ENCODE results near the gene SLC2A11. TPM values are rescaled to one million over a fixed set of nuclear protein-coding genes. Genes with fewer than 3 reads are reported as not detected.

Gene SLC2A11
- total RNA-seq, 2 experiments from 2014 or later = 16.4 to 50.2 TPM

GRCh38 chr22:23836692-23837495 is 20.8 kb upstream of the SLC2A11 start:
- Histone ChIP-seq H4K20me1 (ENCODE audit: insufficient read depth, low read length) (no peaks in the 10 kb centered on the region), H2AFZ (ENCODE audit: low read length) (no peak overlapping the region), H3K9me3 (ENCODE audit: low read length) (no peaks in the 10 kb centered on the region), H3K4me1 (ENCODE audit: insufficient read depth, low read length, poor library complexity, severe bottlenecking) (peaks cover 45% of the 10 kb centered on the region), H3K4me2 (ENCODE audit: low read length) (peak overlapping the region; percentile 91), H3K27ac (ENCODE audit: low read depth, low read length, poor library complexity, severe bottlenecking) (peak overlapping the region; percentile 83), H3K9me2 (ENCODE audit: insufficient read depth, low read length) (no peaks in the 10 kb centered on the region), H3K4me3 (ENCODE audit: low read depth, low read length, poor library complexity, severe bottlenecking) (peak overlapping the region; percentile 69), H3K36me3 (ENCODE audit: insufficient read depth, low read length) (peaks cover 57% of the 10 kb centered on the region), H3K79me2 (ENCODE audit: insufficient read depth, low read depth, low read length) (no peaks in the 10 kb centered on the region)
- no peak for TF ChIP-seq EZH2phosphoT487 (IDR thresholded peaks at IDR 0.05; ENCODE audit: borderline replicate concordance, low read depth, low read length)
- TF ChIP-seq, protein P1, sequence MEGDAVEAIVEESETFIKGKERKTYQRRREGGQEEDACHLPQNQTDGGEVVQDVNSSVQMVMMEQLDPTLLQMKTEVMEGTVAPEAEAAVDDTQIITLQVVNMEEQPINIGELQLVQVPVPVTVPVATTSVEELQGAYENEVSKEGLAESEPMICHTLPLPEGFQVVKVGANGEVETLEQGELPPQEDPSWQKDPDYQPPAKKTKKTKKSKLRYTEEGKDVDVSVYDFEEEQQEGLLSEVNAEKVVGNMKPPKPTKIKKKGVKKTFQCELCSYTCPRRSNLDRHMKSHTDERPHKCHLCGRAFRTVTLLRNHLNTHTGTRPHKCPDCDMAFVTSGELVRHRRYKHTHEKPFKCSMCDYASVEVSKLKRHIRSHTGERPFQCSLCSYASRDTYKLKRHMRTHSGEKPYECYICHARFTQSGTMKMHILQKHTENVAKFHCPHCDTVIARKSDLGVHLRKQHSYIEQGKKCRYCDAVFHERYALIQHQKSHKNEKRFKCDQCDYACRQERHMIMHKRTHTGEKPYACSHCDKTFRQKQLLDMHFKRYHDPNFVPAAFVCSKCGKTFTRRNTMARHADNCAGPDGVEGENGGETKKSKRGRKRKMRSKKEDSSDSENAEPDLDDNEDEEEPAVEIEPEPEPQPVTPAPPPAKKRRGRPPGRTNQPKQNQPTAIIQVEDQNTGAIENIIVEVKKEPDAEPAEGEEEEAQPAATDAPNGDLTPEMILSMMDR (conservative IDR thresholded peaks at IDR 0.05; ENCODE audit: low read length) = no peak
- ChIA-PET POLR2A (interaction anchor here (1.1 kb wide), 1 partner anchor 31 kb away, joined by 4 read pairs; no protein-coding TSS in a partner anchor), CTCF (ENCODE audit: unreplicated experiment) (interaction anchor here (1.4 kb wide), 1 partner anchor 32 kb away, joined by 3 read pairs; no protein-coding TSS in a partner anchor)
- BruUV-seq (replicated peaks) = no TSS peak
- intact Hi-C loops (cut with micrococcal nuclease; ENCODE audit: unreplicated experiment) = loop anchor here (5.0 kb wide), 1 partner anchor 50 kb away; the partner anchor contains the start of gene SMARCB1
- DNase-seq (ENCODE audit: low spot score) = no peak

GRCh38 chr22:23837496-23837859 is 20.2 kb upstream of the SLC2A11 start:
- H3K4me2 ChIP-seq (ENCODE audit: low read length) = peak overlapping the region; percentile 91
- intact Hi-C loops (cut with micrococcal nuclease; ENCODE audit: unreplicated experiment) = loop anchor here (5.0 kb wide), 1 partner anchor 50 kb away; the partner anchor contains the start of gene SMARCB1
- ChIA-PET POLR2A (interaction anchor here (1.6 kb wide), 1 partner anchor 14 kb away, joined by 5 read pairs; no protein-coding TSS in a partner anchor), CTCF (ENCODE audit: unreplicated experiment) (interaction anchor here (1.4 kb wide), 1 partner anchor 32 kb away, joined by 3 read pairs; no protein-coding TSS in a partner anchor)
- no TSS peak for BruUV-seq (replicated peaks)
- no peaks in the 10 kb centered on the region for H3K9me2 ChIP-seq (ENCODE audit: insufficient read depth, low read length)
- H3K27ac ChIP-seq (ENCODE audit: low read depth, low read length, poor library complexity, severe bottlenecking) = peak overlapping the region; percentile 83
- H4K20me1 ChIP-seq (ENCODE audit: insufficient read depth, low read length) = no peaks in the 10 kb centered on the region
- peaks cover 51% of the 10 kb centered on the region for H3K36me3 ChIP-seq (ENCODE audit: insufficient read depth, low read length)
- peak overlapping the region; percentile 69 for H3K4me3 ChIP-seq (ENCODE audit: low read depth, low read length, poor library complexity, severe bottlenecking)
- H2AFZ ChIP-seq (ENCODE audit: low read length) = no peak overlapping the region
- no peaks in the 10 kb centered on the region for H3K9me3 ChIP-seq (ENCODE audit: low read length)
- no peak for TF ChIP-seq EZH2phosphoT487 (IDR thresholded peaks at IDR 0.05; ENCODE audit: borderline replicate concordance, low read depth, low read length)
- TF ChIP-seq, protein P1 (conservative IDR thresholded peaks at IDR 0.05; ENCODE audit: low read length) = no peak
- H3K79me2 ChIP-seq (ENCODE audit: insufficient read depth, low read depth, low read length) = no peaks in the 10 kb centered on the region
- peaks cover 46% of the 10 kb centered on the region for H3K4me1 ChIP-seq (ENCODE audit: insufficient read depth, low read length, poor library complexity, severe bottlenecking)
- DNase-seq (ENCODE audit: low spot score) = no peak

Data from OCI-LY7 (cell line).